Keratinocyte (primary cell): ENCODE data around the gene GLUD1.
"Not testable (repeated sequence)": the region's sequence is repeated elsewhere in the genome, so short reads cannot be mapped to it uniquely, and the experiment has no call there.

Experiments used
- EZH2 ChIP-seq: IDR thresholded peaks from one replicate; pipeline ENCODE4 v1.6.1; 2012; ENCODE audit warnings: inconsistent platforms, mild to moderate bottlenecking, low read length, moderate library complexity
- TF ChIP-seq, protein P1 (sequence below), 3 experiments: IDR thresholded peaks in 1 of 3; conservative IDR thresholded peaks in 1 of 3; optimal IDR thresholded peaks in 1 of 3; 2 replicates in 2 of 3; 3 replicates in 1 of 3; pipeline versions ENCODE3 to v1.5.1; 2011; ENCODE audit warnings: low read length in 3 of 3, mild to moderate bottlenecking in 3 of 3, moderate library complexity in 2 of 3, control low read depth in 1 of 3, inconsistent platforms in 1 of 3; ENCODE audit not compliant: insufficient read depth in 2 of 3; ENCODE audit errors: extremely low read depth in 1 of 3

DNA sequence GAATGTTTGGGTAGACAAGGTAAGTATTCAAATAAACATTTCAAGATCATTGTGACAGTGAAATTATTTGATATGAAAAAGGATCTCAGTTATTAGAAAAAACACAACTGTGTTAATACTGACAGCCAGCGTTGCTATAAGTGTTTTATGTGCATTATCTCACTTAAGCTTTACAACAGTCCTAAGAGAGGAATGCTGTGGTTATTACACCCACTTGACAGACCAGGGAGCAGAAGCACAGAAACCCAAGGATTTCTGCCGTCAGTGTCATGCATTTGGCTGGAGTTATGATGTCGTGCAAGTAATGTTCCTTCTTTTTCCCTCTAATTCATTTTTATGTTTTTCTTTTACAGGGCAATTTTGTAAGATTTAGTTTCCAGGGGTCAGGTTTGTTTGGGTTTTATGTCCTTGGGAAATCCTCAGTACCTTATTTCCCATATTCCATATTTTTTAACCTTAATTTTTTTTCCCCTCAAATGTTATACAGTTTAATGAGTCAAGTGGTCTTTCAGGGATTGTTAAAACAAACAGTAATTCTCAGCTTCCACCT is 33.0 kb upstream of the GLUD1 start:
- TF ChIP-seq, protein P1, sequence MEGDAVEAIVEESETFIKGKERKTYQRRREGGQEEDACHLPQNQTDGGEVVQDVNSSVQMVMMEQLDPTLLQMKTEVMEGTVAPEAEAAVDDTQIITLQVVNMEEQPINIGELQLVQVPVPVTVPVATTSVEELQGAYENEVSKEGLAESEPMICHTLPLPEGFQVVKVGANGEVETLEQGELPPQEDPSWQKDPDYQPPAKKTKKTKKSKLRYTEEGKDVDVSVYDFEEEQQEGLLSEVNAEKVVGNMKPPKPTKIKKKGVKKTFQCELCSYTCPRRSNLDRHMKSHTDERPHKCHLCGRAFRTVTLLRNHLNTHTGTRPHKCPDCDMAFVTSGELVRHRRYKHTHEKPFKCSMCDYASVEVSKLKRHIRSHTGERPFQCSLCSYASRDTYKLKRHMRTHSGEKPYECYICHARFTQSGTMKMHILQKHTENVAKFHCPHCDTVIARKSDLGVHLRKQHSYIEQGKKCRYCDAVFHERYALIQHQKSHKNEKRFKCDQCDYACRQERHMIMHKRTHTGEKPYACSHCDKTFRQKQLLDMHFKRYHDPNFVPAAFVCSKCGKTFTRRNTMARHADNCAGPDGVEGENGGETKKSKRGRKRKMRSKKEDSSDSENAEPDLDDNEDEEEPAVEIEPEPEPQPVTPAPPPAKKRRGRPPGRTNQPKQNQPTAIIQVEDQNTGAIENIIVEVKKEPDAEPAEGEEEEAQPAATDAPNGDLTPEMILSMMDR (optimal IDR thresholded peaks at IDR 0.05 in 1 of 3, IDR thresholded peaks at IDR 0.05 in 1 of 3, conservative IDR thresholded peaks at IDR 0.05 in 1 of 3; ENCODE audit: extremely low read depth in 1 of 3, insufficient read depth in 2 of 3, low read length in 3 of 3): not testable (repeated sequence)
- not testable (repeated sequence) for TF ChIP-seq EZH2
